ENCODE results near the gene KAZALD1.

DNA sequence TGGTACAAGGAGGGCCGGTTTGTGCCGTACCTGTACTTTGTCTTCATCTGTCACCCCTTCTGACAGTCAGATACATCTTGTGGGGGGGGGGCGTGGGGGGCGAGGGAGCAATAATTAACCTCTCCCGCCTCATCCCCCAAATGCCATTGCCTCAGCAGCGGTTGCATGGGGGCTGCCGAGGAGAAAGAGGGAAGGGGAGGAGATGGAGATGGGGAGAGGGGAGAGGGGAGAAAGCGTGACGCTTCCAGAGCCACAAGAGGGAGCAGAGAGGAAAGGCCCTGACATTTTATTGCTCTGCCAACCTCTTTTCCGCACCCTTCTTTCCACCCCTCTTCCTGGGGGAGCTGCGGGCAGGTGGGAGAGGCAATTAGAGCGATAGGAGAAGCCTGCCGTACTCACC lies 11.8 kb downstream of the KAZALD1 start:
- TF ChIP-seq, protein P1, sequence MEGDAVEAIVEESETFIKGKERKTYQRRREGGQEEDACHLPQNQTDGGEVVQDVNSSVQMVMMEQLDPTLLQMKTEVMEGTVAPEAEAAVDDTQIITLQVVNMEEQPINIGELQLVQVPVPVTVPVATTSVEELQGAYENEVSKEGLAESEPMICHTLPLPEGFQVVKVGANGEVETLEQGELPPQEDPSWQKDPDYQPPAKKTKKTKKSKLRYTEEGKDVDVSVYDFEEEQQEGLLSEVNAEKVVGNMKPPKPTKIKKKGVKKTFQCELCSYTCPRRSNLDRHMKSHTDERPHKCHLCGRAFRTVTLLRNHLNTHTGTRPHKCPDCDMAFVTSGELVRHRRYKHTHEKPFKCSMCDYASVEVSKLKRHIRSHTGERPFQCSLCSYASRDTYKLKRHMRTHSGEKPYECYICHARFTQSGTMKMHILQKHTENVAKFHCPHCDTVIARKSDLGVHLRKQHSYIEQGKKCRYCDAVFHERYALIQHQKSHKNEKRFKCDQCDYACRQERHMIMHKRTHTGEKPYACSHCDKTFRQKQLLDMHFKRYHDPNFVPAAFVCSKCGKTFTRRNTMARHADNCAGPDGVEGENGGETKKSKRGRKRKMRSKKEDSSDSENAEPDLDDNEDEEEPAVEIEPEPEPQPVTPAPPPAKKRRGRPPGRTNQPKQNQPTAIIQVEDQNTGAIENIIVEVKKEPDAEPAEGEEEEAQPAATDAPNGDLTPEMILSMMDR (IDR thresholded peaks at IDR 0.05): no peak
- no peak for TF ChIP-seq POLR2A (IDR thresholded peaks at IDR 0.05)
